GM11168 (cell line): Measurements from ENCODE around the gene OBSCN.

Experiments used
- in situ Hi-C: fragments of 300-500 bp; cut with MboI; formaldehyde crosslinking; loops from one replicate; pipeline ENCODE4 v1.12.0; 2022; ENCODE audit warnings: low sequenced_read_pairs; ENCODE audit not compliant: unreplicated experiment

Gene OBSCN

GRCh38 chr1:228336308-228337030, 128.6 kb downstream of the OBSCN start:
- in situ Hi-C loops = no loop called here

GRCh38 chr1:228337031-228337564, 129.3 kb downstream of the OBSCN start:
- in situ Hi-C loops = no loop called here

GRCh38 chr1:228337711-228338520, 130.1 kb downstream of the OBSCN start:
- in situ Hi-C loops = no loop called here

GRCh38 chr1:228338521-228339051, 130.7 kb downstream of the OBSCN start:
- in situ Hi-C loops = no loop called here

- in situ Hi-C loops = no loop called here
These were observed 131.3 kb downstream of the OBSCN start for GRCh38 chr1:228339059-228339704.

GRCh38 chr1:228339766-228340685, 132.2 kb downstream of the OBSCN start:
- in situ Hi-C loops = no loop called here

- in situ Hi-C loops = no loop called here
These were observed 133.0 kb downstream of the OBSCN start for GRCh38 chr1:228340686-228341449.

- in situ Hi-C loops = no loop called here
These were observed 133.6 kb downstream of the OBSCN start for GRCh38 chr1:228341450-228341813.

GRCh38 chr1:228341814-228342626, 134.2 kb downstream of the OBSCN start:
- in situ Hi-C loops = no loop called here

GRCh38 chr1:228342627-228343190, 134.9 kb downstream of the OBSCN start:
- in situ Hi-C loops = no loop called here

- in situ Hi-C loops = no loop called here
These were observed 135.4 kb downstream of the OBSCN start for GRCh38 chr1:228343191-228343661.

- in situ Hi-C loops = no loop called here
These were observed 136.8 kb downstream of the OBSCN start for GRCh38 chr1:228344631-228345072.

GRCh38 chr1:228345201-228345930, 137.5 kb downstream of the OBSCN start:
- in situ Hi-C loops = no loop called here

GRCh38 chr1:228346731-228347130, 138.9 kb downstream of the OBSCN start:
- in situ Hi-C loops = no loop called here

- in situ Hi-C loops = no loop called here
These were observed 139.3 kb downstream of the OBSCN start for GRCh38 chr1:228347181-228347580.

- in situ Hi-C loops = no loop called here
These were observed 141.0 kb downstream of the OBSCN start for GRCh38 chr1:228348708-228349467.
